ENCODE data around the gene LLGL2. TPM values are rescaled to one million over a fixed set of nuclear protein-coding genes. Genes with fewer than 3 reads are reported as not detected.
A peak's percentile ranks its signal among the peaks of the same experiment; 100 is the strongest.
"Not testable (repeated sequence)": the region's sequence is repeated elsewhere in the genome, so short reads cannot be mapped to it uniquely, and the experiment has no call there.

Gene LLGL2, protein sequence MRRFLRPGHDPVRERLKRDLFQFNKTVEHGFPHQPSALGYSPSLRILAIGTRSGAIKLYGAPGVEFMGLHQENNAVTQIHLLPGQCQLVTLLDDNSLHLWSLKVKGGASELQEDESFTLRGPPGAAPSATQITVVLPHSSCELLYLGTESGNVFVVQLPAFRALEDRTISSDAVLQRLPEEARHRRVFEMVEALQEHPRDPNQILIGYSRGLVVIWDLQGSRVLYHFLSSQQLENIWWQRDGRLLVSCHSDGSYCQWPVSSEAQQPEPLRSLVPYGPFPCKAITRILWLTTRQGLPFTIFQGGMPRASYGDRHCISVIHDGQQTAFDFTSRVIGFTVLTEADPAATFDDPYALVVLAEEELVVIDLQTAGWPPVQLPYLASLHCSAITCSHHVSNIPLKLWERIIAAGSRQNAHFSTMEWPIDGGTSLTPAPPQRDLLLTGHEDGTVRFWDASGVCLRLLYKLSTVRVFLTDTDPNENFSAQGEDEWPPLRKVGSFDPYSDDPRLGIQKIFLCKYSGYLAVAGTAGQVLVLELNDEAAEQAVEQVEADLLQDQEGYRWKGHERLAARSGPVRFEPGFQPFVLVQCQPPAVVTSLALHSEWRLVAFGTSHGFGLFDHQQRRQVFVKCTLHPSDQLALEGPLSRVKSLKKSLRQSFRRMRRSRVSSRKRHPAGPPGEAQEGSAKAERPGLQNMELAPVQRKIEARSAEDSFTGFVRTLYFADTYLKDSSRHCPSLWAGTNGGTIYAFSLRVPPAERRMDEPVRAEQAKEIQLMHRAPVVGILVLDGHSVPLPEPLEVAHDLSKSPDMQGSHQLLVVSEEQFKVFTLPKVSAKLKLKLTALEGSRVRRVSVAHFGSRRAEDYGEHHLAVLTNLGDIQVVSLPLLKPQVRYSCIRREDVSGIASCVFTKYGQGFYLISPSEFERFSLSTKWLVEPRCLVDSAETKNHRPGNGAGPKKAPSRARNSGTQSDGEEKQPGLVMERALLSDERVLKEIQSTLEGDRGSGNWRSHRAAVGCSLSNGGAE
- polyA plus RNA-seq (ENCODE audit: insufficient read length in 10 of 10) = 1 to 10 TPM; 2.8 to 5.3 (median 4.6) TPM
- long read RNA-seq, donor 1 = 0 reads
- long read RNA-seq, donor 2 = 0 reads
- long read RNA-seq, donor 3 = 0 reads
- long read RNA-seq, donor 4 = 0 reads
- long read RNA-seq, donor 5 = 0 reads
- long read RNA-seq, donor 6 = 0 reads
- long read RNA-seq, donor 7 = 0 reads
- long read RNA-seq, donor 8 = 0 reads
- long read RNA-seq, donor 9 = 0 reads

DNA sequence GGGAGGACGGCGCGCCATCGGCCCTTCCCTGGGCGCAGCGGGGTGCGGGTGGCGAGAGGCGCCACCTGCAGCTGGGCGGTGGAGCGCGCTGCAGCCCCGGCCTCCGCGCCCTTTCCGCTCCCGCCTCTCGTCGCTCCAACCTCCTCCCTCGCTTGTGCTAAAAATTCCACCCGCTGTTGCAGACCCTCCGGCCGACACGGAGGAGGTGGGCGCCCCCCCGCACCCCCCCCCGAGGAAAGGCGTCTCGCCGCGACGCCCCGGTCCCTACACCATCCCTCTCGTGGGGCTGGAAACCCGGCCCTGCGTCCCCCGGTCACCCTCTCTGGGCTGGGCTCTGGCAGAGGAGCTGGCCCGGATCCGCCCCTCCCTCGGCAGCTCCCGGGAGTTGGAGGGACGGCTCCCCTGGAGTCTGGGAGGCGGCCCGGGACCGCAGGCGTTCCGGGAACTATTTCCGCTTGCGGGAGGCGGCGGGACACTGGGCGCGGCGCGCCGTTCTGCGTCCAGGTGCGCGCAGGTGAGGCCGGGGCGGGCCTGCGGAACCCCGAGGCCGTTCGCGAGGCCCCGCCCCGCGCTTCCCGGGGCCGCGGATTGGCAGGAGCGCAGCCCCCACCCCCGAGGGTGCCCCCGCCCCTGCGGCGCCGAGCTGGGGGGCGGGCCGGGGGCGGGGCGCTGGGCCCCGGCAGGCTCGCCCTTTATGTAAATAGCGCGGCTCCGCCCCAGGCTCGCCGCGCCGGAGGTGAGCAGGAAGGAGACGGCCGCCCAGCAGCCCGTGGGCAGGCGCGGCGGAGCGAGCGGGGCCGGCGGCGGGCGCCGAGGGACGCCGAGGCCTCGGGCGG lies at the start of gene LLGL2:
LLGL2 (plus strand) TSS at position 728 of the 836 bp plus-strand sequence. CDS start 17,730 bp downstream, outside the sequence.
- DNase-seq = peak in 2 of 3 donors; percentile 63 to 82

- DNase-seq = peak; percentile 52 to 87 (median 74)
Observed at GRCh38 chr17:75475851-75476250, 49.6 kb upstream of the LLGL2 start.

GRCh38 chr17:75476271-75476671 lies 49.2 kb upstream of the LLGL2 start:
- peak in 2 of 3 donors; percentile 45 to 76 for DNase-seq

DNA sequence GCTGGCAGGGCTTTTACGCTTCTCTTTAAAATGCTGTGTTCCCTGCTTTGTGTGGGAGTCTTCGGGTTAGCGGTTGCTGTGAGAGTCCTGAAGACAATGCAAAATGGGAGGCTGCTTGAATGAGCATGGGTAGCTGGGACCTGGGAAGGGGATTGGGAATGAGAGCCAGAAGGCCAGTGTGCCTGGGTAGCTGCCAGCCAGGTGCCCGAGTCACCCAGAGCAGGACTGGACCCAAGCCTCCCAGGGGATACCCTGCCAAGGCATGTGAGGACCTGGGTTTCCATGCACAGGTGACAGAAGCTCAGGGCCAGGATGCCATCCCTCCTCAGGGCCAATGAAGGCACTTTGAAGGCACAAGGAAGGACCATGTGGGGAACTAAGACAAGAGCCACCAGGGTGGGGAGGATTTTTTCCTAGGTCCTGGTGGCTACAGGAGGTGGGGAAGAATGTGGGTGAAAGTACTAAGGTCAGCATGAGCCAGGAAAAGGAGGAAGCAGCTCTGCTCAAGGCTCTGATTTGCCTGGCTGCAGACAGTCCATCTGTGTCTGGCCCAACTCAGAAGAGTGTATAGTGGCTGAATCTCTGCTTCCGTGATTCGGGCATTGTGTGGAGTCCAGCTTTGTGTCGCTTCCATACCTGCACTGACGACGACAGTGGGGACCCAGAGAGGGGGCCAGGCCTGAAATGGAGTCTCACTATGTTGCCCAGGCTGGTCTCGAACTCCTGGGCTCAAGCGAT lies 48.6 kb upstream of the LLGL2 start:
- peak in 1 of 3 donors; percentile 30 for DNase-seq

GRCh38 chr17:75477490-75477862 lies 48.0 kb upstream of the LLGL2 start:
- DNase-seq = not testable (repeated sequence)

GRCh38 chr17:75478508-75478907 lies 47.0 kb upstream of the LLGL2 start:
- DNase-seq = peak in 1 of 3 donors; percentile 55

DNA sequence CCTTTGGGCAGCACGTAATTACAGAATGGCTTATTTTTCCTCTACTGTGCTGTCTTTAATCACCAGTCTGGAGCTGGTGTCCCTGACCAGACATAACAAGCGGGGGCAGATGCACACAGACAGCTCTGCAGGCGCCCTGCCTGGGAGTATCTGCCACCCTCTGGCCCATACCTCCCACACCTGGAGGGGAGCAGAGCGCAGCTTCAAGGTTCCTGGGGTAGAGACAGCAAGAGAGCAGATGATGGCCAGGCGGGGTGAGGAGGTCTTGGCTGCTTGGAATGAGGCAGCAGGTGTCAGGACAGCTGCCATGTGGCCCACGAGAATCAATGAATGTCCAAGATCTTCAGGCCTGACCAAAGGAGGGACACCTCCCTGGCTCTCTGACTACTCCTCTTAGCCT lies 45.2 kb upstream of the LLGL2 start:
- DNase-seq = no peak

DNA sequence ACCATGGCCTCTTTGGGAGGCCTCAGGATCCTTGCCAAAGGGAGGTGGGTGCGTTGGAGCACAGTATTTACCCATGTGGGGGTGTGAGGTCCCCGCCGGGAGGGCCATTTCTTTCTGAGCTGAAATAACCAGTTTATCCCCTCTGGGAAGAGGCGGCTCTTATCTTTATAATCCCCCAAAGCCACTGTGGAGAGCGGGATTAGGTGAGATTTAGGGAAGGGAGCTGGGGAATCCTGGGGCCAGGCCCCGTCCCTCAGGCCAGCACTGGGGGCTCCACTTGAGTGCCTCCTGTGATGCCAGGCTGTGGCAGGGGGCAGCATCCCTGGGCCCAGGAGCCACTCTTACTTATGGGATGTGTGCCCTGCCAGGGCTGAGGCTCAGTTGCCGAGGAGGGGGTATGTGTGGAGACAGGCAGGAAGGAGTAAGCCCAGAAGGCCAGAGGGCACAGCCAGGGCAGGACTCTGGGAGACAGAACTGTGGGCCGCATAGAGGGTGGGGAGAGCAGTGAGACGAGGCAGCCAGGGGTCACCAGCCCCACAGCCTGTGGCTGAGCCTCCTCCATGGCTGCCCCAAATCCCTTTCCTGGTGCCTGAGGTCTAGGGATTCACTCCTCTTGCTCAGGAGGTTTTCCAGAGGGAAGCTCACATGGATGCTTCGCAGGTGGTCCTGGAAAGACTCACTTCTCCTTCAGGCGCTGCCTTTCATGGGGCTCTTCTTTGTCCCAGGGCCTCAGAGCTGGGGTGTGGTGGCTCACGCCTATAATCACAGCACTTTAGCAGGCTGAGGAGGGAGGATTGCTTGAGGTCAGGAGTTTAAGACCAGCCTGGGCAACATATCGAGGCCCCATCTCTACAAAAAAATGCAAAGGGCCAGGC lies 44.1 kb upstream of the LLGL2 start:
- DNase-seq = no peak

DNA sequence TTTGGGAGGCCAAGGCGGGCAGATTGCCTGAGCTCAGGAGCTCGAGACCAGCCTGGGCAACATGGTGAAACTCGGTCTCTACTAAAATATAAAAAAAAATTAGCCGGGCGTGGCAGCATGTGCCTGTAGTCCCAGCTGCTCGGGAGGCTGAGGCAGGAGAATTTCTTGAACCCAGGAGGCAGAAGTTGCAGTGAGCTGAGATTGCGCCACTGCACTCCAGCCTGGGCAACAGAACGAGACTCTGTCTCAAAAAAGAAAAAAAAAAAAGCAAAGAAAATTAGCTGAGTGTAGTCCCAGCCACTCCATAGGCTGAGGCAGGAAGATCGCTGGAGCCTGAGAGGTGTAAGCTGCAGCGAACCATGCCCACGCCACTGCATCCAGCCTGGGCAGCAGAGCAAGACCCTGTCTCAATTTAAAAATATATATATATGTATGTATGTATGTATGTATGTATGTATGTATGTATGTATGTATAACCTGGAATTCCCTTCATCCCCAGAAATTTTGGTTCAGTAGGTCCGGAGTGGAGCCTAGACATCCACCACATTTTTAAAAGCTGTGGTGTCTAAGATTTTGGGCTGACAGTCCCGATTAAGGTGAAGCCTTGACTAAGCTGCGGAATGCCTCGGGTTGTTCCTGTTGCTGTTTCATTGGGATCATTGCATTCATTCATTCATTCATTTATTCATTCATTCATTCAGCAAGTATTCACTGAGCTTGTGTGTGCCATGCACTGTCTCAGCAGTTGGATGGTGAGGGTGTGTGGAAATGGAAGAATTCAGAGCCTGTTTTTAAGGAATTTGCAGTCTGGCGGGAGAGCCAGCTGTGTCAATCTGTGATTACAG lies 43.2 kb upstream of the LLGL2 start:
- no peak for DNase-seq

GRCh38 chr17:75485688-75486087 lies 39.8 kb upstream of the LLGL2 start:
- DNase-seq = no peak

DNA sequence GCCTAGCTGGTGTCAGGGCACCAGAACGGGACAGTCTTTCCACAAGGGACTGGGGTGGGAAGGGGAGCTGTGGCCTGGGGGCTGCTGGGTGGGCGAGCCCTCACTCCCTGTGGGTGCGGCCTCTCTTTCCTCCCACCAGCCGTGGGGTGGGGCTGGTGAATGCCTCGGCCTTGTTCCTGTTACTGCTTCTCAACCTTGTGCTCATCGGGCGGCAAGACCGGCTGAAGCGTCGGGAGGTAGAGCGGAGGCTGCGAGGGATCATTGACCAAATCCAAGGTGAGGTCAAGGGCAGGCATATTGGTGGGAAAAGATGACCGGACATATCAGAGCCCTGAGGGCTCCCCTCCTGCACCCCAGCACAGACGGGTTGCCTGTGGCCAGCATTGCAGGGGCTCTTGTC lies 39.3 kb upstream of the LLGL2 start:
- no peak for DNase-seq

DNA sequence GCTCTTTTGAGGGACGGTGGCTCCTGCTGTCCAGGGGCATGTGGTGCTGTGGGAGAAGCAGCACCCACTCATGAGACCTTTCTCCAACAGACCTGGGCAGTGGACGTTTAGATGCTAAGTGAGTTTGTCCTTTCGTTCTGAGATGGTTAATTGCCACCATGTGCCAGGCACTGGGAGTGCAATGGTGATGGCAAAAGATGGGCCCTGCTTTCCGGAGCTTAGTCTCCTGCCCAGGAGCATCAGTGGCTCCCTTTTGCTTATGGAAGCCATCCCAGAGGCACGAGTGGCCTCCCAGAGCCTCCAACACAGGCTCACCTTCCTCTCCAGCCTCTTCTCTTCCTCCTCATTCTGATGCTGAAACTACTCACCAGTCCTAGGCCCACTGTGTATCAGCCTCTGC lies 38.5 kb upstream of the LLGL2 start:
- no peak for DNase-seq

- peak in 1 of 3 donors; percentile 35 for DNase-seq
Observed at GRCh38 chr17:75487351-75488070, 38.0 kb upstream of the LLGL2 start.

DNA sequence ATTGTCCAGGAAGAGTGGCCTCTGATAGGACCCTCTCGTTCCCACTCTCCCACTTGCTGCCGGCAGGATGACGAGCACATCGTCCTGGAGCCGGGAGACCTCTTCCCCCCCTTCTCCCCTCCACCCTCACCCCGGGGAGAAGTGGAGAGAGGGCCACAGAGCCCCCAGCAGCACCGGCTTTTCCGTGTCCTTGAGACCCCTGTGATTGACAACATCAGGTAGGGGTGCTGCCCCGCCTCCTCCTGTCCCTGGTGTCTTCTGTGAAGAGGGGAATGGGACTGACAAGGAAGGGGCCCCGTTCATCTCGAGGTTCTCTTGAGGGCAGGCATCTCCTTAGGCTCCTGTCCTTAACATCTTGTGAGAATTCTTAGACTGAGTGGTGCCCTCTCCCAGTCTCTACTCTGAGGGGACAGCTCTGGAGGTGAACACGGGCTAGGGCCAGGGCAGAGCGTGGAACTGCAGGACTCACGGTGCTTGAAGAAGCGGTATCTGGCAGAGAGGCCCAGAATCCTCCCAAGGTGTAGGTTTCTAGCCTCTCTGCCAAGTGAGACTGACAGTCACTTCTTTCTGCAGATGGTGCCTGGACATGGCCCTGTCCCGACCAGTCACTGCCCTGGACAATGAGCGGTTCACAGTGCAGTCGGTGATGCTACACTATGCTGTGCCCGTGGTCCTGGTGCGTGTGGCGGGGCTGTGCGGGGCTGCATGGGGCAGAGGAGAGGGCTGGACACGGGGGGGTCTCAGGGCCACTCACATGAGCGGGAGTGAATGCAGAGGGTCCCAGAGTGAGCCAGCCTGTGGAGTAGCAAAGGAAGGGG lies 36.6 kb upstream of the LLGL2 start:
- DNase-seq = no peak

DNA sequence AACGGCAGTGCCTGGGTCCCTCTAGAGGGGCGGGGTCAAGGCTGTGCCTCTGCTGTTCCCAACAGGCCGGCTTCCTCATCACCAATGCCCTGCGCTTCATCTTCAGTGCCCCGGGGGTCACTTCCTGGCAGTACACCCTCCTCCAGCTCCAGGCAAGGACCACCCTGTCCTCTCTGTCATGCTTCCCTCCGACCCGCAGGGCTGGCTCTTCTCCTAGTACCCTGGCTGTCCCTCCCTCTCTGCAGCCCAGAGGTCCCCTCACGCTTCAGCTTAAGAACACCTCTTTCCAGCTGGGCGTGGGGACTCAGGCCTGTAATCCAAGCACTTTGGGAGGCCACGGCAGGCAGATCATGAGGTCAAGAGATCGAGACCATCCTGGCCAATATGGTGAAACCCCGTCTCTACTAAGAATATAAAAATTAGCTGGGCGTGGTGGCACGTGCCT lies 36.0 kb upstream of the LLGL2 start:
- no peak for DNase-seq

DNA sequence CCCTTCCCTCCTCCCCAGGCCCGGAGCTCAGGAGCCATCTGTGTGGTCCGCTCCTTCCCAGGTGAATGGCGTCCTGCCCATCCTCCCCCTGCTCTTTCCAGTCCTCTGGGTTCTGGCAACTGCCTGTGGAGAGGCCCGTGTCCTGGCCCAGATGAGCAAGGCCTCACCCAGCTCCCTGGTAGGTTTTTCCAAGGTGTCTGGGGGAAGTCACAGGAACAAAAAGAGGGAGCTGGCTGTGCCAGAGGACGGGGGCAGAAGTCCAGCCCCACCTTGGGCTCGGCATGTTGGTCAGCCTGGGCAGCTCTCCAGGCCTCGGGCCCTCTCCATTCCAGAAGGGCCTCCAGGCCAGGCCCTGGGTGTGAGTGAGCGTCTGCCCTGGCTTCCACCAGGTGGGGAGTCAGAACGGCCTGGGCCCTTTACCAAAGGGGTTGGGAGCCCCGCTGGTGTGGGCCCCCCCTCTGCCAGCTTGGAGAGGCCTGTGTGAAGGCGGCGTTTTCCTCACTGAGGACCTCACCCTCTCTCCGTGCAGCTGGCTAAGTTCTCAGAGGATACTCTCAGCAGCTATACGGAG lies 35.2 kb upstream of the LLGL2 start:
- no peak for DNase-seq

Measured in muscle of back (tissue), 13 donors.